Measurements from ENCODE around the gene ANXA11.

DNA sequence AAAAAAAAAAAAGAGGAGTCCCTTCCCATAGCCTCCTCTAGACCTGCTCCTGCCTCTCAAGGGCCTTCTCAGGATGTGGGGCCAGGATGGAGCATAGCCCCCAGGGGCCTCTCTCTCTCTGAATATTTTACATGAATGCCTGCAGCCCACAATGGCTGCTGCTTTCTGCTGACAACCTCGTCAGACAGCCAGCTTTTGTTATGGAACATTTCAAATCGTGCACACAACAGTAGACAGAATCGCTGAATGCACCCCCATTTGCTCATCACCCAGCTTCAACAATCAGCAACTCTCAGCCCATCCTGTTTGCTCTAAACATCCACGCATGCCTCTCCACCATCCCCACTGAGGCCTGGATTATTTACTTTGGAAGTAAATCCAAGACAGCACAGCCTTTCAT is 67.4 kb downstream of the ANXA11 start:
- TF ChIP-seq, protein P1, sequence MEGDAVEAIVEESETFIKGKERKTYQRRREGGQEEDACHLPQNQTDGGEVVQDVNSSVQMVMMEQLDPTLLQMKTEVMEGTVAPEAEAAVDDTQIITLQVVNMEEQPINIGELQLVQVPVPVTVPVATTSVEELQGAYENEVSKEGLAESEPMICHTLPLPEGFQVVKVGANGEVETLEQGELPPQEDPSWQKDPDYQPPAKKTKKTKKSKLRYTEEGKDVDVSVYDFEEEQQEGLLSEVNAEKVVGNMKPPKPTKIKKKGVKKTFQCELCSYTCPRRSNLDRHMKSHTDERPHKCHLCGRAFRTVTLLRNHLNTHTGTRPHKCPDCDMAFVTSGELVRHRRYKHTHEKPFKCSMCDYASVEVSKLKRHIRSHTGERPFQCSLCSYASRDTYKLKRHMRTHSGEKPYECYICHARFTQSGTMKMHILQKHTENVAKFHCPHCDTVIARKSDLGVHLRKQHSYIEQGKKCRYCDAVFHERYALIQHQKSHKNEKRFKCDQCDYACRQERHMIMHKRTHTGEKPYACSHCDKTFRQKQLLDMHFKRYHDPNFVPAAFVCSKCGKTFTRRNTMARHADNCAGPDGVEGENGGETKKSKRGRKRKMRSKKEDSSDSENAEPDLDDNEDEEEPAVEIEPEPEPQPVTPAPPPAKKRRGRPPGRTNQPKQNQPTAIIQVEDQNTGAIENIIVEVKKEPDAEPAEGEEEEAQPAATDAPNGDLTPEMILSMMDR (IDR thresholded peaks at IDR 0.05) = no peak
- no peak for TF ChIP-seq POLR2A (IDR thresholded peaks at IDR 0.05)
- TF ChIP-seq POLR2AphosphoS5 (IDR thresholded peaks at IDR 0.05) = no peak

Measured in prostate gland (tissue), 2 donors.